GM18505 (cell line): ENCODE results near the gene CHAD.

Experiments used
- ATAC-seq: cut with Tn5 transposase; IDR thresholded peaks from one replicate; pipeline ENCODE4 v1.9.1; 2021; ENCODE audit not compliant: unreplicated experiment
- POLR2A ChIP-seq: IDR thresholded peaks from 4 replicates; pipeline ENCODE4 v1.6.1; 2011; ENCODE audit warnings: borderline replicate concordance; ENCODE audit not compliant: insufficient read depth, insufficient read length; ENCODE audit errors: extremely low read depth

CHAD gene, protein sequence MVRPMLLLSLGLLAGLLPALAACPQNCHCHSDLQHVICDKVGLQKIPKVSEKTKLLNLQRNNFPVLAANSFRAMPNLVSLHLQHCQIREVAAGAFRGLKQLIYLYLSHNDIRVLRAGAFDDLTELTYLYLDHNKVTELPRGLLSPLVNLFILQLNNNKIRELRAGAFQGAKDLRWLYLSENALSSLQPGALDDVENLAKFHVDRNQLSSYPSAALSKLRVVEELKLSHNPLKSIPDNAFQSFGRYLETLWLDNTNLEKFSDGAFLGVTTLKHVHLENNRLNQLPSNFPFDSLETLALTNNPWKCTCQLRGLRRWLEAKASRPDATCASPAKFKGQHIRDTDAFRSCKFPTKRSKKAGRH

DNA sequence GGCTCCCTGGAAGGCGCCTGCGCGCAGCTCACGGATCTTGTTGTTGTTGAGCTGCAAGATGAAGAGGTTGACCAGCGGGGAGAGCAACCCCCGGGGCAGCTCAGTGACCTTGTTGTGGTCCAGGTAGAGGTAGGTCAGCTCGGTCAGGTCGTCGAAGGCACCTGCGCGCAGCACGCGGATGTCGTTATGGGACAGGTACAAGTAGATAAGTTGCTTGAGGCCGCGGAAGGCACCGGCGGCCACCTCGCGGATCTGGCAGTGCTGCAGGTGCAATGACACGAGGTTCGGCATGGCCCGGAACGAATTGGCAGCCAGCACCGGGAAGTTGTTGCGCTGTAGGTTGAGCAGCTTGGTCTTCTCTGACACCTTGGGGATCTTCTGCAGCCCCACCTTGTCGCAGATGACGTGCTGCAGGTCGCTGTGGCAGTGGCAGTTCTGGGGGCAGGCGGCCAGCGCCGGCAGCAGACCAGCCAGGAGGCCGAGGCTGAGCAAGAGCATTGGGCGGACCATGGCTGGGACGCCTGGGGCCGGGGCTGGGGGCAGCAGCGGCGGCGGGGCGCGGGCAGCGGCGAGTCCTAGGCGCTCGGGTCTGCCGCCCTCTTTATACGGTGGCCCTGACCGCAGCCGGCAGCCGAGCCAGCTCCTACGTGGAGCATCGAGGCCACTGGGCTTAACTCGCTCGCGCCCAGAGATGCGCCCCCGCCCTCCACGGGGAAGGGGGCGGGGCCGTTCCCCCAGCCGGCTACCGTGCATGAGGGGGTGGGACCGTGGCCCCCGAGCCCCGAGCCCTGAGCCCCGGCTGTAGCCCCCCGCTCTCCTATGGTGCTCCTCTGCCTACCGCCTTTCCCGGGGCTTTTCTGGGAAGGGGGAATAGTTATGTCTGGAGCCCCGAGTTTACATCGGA is at the start of gene CHAD:
Gene CHAD (minus strand): TSS at position 577 of the 904 bp plus-strand sequence. CDS start 67 bp downstream, at position 510.
- no peak for ATAC-seq

DNA sequence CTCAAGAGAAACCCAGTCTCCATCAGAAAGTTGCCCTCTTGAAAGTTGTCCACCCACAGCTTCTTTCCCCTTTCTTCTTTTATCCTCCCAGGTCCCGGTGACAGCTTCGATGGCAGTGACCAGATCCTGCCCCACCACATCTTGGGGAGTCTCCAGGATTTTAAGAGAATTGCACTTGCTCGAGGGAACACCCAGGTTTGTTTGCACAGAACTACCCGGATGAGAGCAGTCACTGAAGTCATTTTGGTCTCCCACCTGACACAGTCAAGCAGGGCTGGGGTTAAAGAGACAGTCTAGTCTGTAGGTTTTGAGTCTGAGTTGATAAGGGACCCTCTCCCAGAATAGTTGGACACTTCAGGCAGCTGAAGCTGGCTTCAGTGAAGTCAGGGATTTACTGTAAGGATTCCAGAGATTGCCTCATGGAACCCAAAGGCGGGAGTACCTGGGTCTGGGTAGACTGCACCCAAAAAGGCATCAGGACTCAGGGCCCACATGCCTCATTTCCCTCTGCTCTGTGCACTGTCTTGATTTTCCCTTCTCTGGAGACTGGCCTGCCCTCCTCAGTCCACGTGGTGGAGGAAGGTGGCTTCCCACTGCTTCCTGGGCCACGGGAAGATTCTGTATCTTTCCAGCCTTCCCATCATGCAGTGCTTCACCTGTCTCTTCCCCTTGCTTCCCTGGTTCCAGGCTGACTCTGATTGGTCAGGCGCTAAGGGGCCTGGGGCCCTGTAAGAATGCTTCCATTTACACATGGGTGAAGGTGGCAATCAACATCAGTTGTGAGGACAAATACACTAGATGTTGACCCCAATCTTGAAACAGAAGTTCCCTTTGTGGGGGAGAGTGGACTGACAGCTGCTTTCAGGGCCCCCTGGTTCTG is 49.1 kb upstream of the CHAD start:
- no peak for TF ChIP-seq POLR2A
- no peak for ATAC-seq

More for the DNA sequence above, at the start of gene CHAD:
- TF ChIP-seq POLR2A: no peak

DNA sequence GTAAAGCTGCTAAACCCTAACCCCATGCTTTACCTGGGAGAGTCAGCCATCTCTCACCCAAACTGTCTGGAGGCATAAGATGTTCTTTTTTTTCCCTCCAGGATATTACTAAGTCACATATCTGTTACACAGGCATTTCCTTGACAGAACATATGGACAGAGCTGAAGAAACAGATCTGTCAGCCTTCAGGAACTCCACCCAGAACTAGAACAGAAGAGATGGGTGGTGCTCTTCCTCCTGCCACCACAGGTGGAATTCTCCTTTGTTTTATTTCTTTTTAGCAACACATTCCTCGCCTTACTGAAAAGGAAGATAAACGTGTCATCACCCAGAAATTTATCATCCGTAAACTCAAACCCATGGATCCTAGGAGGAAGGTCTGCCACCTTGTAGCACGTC is 48.3 kb upstream of the CHAD start:
- no peak for TF ChIP-seq POLR2A
- no peak for ATAC-seq

DNA sequence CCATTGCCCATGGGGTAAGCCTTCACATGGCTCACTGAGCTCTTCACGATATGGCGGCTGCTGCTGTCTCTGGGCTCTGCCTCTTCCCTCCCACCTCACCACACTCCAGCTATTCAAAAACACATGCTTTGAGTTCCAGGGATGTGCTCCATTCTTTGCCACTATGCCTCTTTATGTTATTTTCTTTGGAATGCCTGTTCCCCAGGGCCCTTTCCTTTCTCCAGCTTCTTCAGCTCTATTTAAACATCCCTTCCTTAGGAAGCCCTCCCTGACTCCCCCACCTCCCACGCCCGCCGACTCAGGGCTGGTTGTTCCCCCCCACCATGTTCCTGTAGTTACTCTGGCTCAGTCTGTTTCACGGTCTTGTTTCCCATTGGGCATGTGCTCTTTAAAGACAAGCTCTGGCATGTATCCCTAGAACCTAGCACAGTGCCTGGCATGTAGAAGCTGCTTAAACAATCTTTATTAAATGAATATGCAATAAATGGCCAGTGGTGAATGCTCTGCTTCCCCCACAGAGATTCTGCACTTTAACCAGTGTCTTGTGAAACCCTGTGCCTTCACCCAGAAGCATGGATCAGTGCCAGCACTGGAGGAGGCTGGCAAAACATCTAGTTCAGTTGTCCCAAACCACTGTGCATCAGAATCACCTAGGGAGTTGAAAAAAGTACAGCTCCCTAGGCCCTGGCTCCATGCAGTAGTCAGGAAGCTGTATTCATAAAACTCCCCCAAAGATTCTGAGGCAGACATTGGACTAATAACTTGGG is 46.4 kb upstream of the CHAD start:
- no peak for TF ChIP-seq POLR2A
- no peak for ATAC-seq

DNA sequence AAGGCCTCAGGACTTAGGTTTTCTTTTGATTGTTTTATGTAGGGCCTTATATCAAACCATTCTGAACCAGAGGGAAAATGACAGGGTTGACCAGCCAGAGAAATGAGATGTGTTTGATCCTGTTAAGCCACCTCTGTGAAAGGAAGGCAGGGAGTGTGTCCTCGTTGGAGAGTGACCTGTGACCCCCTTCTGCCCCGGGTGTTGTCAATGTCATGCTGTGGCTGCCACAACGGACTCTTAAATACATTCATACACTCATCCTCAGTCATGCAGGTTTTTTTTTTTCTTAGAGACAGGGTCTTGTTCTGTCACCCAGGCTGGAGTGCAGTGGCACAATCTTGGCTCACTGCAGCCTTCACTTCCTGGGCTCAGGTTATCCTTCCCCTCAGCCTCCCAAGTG is 45.7 kb upstream of the CHAD start:
- no peak for TF ChIP-seq POLR2A
- ATAC-seq: no peak

- no peak for TF ChIP-seq POLR2A
- no peak for ATAC-seq
These were observed 44.8 kb upstream of the CHAD start for GRCh38 chr17:50513495-50513894.

GRCh38 chr17:50511058-50511457 is 42.4 kb upstream of the CHAD start:
- ATAC-seq: peak; percentile 74
- TF ChIP-seq POLR2A: no peak

GRCh38 chr17:50508573-50509460 is 40.1 kb upstream of the CHAD start:
- no peak for TF ChIP-seq POLR2A
- no peak for ATAC-seq

DNA sequence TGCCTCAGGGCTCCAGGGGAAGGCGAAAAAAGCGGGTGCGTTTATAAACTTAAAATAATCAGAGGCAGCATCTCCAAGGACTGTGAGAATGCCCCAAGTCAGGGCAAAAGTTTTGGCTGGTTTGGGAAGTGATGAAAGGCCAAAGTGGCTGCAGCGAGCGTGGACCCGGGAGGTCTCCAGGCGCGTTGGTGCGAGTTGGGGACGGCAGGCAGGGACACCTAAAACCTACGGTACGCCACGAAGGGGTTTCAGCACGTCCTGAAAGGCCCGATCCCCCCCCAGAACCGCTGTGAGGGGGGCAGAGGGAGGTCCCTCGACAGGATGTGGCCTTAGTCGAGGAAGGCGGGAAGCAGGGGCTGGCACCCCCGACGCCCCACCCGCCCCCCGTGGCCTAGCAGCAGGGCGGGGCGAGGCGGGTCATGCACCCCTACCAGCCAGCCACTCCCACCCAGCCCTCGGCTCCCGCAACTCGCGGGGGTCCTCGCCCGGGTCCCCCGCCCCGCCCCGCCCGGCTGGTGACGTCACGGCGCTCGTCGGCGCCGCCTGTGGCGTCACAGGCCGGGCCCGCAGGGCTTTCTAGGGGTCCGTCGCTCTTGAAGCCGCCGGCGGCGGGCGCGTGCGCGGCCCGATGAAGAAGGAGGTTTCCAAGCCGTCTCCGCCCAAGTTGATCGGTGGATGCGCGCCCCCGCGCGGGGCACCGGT is 39.3 kb upstream of the CHAD start, which contains the start of gene MYCBPAP:
Gene MYCBPAP (plus strand): TSS at position 569 of the 702 bp plus-strand sequence. CDS start 236 bp downstream, outside the sequence.
- TF ChIP-seq POLR2A: peak; percentile 41
- ATAC-seq: peak; percentile 46

- no peak for TF ChIP-seq POLR2A
- no peak for ATAC-seq
These were observed 37.6 kb upstream of the CHAD start for GRCh38 chr17:50506298-50506697.

- ATAC-seq: no peak
- TF ChIP-seq POLR2A: no peak
These were observed 37.0 kb upstream of the CHAD start for GRCh38 chr17:50505591-50506130.
